Measurements from ENCODE around the gene HS6ST3.
"Not testable (repeated sequence)": the region's sequence is repeated elsewhere in the genome, so short reads cannot be mapped to it uniquely, and the experiment has no call there.

HS6ST3 gene

DNA sequence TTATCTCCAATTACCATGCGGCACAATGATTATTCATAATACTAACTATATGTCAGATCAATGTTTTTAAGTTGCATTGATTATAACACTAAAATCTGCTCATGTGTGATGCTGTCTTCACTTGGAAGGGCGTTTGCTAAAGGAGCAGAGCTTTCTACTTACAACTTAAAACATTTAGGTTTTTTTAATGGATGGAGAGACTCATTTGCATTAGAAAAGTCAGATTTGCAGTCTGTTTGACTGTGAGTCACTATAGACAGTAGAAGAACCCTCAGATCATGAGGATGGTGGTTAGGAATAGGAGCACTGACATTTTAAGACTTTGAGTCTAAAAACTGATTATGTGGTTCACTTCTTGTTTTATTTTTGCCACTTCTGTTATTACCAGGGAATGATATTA, 364.6 kb downstream of the HS6ST3 start:
- DNase-seq, result no peak

DNA sequence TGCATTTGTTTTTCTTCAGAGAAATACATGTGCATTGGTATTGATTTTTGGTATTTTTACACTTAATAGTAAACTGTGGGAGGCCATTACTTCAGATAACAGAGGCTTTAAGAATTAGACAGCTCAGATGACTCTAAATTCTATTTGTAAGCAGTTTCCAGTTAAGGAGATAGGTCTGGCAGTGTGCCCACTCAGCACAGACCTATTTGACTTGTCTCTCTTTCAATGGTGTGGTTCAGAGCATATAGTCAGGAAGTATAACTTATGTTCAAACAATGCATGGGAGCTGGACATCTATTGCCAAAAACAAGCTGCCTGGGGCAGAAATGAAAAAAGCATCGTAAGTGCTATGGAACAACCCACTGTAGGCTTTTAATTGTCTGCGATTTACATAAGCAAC, 370.7 kb downstream of the HS6ST3 start:
- no peak for DNase-seq

DNA sequence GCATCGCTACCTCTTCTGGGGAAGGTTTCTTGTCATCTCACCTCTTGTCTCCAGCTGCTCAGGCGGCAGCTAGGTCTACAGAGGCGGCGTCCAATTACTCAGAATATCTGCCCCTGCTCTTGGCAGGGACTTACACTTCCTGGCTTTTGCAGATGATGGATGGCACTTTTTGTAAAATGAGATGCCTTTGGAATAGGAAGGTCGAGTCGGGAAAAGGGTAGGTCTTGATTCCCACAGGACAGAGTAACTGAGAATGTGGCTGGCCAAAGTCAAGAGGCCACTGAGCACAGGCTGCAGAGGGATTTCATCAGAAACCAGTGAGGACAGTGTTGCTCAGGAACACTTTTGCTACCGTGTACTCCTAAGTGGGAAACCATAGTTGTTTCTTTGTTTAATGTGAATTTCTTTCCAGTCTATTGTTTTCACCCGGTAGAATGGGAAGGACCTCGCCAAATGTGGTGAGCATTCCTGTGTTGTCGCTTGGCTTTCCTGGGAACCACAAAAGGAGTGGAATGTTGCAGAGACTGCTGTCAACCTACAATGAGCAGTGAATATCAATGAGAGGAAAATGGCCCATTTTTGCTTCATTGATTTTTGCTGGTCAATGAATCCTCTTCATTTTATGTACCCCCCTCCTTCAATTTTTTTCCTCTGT, 383.7 kb downstream of the HS6ST3 start:
- no peak for DNase-seq

DNA sequence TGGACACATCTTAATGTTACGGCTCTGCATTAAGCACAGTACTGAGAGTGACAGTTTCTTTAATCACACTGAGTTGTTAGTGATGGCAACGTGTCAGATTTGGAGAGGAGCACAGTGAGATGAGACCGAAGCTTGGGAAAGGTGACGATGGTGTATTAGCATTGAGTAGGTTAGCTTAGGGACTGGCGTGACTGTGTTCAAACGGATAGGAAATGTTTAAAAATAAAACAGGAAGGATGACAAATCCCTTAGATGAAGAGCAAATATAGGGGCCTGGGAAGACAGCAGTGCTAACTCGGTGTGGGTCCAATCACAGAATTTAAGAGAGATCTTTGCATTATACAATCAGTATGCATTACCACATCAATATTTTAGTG, 384.3 kb downstream of the HS6ST3 start:
- DNase-seq, result no peak

DNA sequence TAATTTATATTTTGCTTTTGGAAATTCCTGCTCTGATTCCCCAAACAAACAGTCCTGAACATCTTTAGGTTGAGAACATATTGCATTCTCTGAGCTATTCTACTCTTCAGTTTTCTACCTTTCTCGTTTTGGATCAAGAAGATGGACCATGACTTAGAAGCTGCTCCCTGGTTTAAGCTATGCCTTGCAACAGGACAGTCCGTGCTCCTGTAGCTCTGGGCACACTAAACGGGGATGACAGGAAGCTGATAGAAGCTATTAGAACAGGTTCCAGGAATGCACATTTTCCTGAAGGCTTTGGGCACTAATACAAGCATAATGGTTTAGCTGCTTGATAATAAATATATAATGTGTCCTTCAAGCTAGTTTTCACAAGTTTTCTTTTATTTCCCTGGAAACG, 385.2 kb downstream of the HS6ST3 start:
- DNase-seq, result no peak

DNA sequence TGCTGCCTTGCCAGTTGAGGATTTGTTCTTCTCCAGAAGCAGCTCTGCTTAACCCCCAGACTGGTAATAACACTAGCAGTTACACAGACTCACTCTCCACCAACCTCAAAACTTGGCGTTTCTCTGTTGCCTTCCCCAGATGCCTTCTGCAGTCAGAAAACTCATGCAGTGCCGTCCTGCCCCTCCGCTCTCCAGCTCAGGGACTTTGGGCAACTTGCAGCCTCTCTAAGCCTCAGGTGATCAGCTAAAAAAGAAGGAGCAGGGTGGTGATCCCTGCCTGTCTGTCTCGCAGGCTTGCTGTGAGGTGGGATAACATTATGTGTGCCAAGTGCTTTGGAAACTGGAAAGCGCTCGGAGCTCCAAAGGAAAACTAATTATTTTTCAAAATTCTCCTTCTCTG, 391.6 kb downstream of the HS6ST3 start:
- DNase-seq, result no peak

DNA sequence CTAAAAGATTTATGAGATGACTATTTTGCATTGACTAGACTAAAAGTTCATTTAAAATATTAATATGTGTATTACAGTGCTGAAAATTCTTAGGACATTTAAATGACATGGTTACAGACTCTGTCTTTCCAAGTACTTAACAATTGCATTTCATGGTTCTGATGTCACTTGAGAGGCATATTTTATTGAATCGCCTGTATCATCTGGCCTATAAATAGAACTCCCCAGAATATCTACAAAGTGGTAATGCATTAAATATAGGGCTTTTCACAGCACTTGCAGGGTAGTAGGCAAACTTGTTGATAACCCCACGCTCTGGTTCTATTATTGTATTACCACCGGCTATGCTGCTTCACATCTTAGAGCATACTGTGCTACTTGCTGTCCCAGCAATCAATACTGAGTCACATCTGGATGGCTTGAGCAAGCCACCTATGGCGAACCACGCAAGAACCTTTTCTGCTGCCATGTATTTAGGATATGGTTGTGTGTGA, 400.6 kb downstream of the HS6ST3 start:
- no peak for DNase-seq

DNA sequence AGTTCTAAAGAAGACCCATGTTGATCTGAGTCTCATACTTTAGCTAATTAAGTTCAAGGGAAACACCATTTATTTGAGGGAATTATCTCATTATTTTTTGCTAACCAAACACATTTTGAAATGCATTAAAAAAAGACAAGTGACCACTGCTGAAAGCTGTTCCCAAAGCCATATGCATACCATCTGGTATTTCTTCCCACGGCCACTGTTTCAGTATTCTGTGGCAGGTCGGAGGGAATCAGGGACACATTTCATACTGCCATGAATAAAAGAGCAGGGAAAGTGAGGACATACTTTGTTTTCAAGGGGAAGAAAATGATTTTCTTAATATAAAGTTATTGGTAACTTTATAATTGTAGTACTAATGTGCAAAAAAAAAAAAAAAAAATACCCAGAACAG, 401.2 kb downstream of the HS6ST3 start:
- no peak for DNase-seq

DNA sequence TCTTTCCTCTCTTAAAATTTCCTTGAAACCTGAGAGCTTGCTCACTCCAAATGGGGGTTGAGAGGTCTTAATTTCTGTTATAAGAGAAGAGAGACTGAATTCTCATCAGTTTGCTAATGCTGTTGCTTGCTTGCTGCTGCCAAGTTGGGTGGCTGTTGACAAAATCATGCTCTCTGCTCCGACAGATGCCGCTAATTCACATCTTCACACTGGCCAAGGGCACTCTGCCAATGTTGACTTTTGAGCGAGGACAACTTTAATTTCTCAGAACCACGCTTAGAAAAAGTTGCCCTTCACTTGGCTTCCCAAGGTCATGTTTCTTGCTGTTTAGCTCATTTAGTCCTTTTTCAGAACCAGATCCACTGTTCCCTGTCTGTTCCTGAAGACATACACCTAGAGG, 402.9 kb downstream of the HS6ST3 start:
- no peak for DNase-seq

DNA sequence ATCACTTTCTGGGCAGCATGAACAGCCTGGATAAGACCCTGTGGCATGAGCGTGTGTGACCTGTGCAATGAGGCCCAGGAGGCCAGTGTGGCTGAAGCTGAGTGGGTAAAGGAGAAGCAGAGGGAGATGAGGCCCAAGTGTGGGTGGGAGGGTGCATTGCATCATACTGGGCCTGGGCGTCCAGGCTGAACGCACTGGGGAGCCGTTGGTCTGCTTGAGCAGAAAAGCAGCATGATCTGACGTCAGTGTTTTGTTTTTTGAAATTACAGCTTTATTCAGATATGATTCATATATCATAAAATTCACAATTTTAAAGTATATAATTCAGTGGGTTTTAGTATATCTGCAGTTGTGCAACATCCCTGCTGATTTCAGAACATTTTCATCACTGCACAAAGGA, 409.7 kb downstream of the HS6ST3 start:
- DNase-seq, result no peak

DNA sequence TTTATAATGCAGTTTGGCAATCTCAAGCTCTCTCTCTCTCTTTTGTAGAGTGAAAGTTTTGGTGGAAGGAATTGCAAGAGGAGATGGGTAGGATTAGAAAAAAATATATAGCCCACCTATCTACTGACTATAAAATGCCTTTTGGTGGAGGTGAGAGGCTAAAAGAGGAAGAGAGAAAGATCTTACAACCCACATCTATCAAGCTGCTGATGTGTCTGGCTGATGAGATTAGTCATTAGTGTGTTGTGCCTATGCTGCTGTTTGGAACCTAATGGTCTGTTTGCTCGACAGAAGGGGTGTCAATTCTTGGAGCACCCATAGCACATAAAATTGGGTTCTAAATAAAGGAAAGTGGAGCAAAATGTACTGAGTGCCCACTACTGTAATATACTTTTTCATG, 411.0 kb downstream of the HS6ST3 start:
- DNase-seq, result no peak

DNA sequence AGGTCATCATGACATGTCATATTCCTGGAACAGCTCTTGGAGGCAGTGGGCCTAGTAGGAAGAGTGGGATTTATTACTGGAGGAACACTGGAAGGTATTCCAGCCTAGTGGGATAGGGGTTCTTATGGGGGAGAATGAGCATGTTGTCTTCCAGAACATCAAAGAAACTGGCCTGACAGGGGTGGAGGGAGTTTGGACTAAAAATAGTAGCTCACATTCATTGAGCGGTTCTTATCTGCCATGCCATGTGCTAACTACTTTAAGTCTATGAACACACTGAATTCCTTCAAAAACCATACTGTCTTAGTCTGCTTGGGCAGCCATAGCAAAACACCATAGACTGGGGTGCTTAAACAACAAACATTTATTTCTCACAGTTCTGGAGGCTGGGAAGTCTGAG, 413.6 kb downstream of the HS6ST3 start:
- no peak for DNase-seq

DNA sequence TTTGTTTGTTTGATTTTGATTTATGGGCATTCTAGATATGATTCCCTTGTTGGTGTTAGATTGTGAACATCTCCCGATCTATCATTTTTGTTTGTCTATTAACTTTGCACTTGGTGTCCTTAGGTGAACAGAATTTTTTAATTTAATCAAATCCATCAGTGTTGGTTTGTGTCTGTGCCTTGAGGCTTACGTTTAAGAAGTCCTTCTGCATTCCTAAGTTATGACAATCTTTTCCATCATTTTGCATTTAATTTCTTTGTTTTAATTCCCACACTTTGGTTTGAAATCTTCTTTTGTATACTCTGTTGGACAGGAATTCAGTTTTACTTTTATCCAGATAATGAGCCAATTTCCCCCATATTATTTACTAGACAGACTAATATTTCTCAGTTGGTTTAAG, 421.7 kb downstream of the HS6ST3 start:
- DNase-seq, result no peak

DNA sequence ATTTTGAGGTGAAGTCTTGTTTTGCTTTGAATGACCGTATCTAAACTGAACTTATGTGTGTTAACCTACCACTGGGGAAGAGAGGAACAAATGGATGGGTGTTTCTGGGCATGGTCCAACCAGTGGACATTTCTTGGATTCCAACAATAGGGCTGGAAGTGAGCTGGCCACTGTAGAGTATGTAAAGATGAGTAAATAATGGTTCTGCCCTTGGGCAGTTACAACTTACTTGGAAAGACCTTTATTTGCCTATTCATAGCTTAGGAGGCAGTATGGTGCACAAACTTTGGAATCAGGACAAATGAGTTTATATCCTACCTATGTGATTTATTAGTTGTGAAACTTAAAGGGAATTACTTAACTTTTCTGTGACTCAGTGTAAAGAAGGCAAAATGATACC, 429.5 kb downstream of the HS6ST3 start:
- DNase-seq, result no peak

DNA sequence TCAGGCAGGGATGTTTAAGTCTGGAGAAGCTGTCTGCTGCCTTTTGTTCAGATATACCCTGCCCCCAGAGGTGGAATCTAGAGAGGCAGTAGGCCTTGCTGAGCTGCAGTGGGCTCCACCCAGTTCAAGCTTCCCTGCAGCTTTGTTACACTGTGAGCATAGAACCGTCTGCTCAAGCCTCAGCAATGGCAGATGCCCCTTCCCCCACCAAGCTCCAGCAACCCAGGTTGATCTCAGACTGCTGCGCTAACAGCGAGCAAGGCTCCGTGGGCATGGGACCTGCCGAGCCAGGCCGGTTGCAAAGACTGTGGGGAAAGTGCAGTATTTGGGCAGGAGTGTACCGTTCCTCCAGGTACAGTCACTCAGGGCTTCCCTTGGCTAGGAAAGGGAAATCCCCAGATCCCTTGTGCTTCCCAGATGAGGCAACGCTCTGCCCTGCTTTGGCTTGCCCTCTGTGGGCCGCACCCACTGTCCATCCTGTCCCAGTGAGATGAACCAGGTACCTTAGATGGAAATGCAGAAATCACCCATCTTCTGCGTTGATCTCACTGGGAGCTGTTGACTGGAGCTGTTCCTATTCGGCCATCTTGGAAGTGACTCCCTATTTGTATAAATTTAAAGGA, 434.6 kb downstream of the HS6ST3 start:
- not testable (repeated sequence) for DNase-seq

DNA sequence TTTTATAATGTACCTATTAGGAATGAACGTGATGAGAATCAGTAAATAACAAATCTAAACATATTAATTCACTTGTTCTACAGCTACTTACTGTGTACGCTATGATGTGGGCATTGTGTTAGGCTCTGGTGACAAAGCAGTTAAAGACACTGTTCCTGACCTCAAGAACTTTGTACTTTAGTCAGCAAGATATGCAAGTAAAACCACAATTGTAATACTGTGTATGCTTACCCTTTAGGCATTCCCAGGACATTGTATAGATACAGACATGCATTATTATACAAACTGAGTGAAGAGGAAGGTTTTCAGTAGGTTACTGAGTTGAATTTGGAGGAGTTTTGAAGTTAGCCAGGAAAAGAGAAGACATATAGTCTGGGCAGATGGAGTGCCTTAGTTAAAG, 435.8 kb downstream of the HS6ST3 start:
- no peak for DNase-seq

DNA sequence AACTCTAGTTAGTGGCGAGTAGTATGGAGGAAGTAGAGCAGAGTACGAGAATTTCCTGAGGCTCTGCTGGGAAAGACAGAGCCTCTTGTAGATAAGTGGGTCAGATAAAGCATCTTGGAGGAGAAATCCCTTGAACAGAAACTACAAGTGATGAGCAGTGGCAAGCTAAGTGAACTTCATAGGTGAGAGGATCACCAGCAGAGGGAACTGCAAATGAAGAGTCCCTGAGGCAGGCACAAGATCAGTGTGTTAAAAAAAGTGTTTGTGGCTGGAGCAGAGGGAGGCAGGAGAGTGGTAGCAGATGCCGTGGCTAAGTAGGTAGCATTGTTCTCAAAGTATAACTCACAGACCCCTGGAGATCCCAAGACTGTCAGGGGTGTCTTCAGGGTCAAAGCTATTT, 437.6 kb downstream of the HS6ST3 start:
- DNase-seq, result no peak

DNA sequence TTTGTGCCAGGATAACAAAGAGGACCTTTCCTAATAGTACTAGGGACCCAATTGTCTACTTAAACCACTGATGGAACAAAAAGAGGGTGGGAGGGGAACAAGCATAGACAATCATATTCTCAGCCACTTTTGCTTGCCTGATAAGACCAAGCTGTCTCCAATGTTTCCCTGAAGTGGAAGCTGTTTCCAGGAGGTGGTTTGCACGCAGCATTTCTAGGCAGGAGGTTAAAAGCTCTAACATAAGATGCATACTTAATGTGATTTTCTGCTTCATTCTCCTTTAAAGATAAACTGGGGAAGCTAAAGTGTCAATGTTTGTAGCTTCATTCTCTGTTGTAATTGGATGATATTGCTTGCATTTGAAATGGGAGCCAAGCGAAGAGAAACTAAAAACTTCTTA, 442.9 kb downstream of the HS6ST3 start:
- no peak for DNase-seq

DNA sequence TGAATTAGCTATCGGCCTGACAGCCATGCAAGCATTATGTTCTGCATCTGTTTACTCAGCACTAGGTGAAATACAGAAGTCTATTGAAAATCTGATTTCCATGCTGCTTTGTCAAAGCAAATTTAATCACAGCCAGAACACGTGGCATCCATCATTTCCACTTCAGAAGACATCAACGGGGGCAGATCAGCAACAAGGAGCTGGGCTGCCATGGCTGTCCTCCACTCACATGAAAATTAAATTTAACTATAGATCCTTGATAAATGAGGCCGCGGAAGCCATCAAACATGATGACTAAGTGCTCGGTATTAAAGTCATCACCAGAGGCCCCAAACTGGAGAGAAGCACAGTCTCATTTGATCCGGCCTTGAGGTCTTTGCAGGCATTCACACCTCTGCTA, 443.5 kb downstream of the HS6ST3 start:
- DNase-seq, result no peak

DNA sequence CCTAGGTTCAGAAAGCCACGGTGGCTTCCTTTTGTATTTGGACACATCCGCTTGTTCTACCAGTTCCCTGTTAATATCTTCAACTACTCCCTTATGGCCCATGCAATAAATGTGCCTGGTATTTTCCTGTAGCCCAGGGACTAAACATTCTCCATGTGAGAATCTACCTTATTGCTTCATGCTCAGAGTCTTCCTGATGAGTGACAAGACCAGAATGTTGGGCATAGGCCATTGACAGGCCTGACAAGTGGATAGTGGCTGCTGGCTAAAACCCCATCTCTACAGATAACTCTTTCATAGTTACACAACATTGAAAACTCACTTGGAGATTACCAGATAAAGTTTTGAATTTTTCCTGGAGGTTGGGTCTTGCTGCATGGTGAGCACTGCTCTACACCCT, 449.9 kb downstream of the HS6ST3 start:
- DNase-seq, result no peak

DNA sequence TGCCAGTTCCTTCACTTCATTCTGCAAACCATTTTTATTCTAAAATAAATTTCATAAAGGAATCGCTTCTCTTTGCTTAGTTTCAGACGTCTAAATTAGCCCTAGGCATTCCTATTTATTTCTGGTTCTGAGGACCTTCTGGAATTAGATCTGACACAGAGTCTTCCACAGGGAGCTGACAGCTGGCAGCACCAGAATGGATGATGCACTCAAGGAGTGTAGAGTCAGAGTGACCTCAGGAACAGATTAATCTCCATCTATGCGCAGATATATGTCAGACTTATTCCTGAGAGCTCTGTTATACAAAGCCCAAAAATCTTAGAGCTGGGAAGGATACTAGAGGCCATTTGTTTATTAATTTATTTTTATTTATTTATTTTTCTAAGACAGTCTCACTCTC, 450.8 kb downstream of the HS6ST3 start:
- DNase-seq, result no peak

DNA sequence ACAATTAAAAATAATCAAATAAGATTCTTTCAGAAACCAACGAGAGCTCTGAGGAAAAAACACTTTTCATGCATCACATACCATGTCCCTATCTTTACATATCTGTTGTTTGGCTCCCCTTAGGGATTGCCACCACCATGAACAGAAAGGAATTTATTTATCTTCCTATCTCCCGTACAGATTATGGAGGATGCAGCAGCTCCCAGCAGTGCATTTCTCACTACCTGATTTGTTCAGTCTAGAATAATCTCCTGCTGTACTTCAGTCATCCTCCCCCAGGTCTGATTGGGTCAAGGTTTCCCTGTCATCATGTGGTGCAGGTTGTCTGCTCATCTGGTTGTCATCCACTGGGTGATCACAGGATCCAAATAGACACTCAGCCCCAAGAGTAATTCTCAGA, 453.1 kb downstream of the HS6ST3 start:
- no peak for DNase-seq

DNA sequence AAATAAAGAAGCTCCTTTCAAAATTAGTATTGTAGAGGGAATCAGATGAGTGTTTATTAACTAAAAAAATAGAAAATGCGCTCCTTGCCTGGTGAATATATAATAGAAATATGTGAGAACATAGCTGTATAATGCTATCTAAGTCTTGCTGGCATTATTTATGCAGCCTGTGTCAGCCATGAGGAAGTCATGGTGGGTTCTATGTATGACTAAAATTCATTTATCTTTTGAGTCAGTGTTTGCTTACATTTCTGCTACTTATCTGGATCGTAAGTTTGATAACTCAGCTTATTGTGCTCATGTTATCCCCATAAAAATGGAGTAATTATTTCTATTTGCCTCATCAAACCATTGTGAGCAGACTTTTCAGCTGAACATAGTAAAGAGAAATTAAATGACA, 455.1 kb downstream of the HS6ST3 start:
- no peak for DNase-seq

DNA sequence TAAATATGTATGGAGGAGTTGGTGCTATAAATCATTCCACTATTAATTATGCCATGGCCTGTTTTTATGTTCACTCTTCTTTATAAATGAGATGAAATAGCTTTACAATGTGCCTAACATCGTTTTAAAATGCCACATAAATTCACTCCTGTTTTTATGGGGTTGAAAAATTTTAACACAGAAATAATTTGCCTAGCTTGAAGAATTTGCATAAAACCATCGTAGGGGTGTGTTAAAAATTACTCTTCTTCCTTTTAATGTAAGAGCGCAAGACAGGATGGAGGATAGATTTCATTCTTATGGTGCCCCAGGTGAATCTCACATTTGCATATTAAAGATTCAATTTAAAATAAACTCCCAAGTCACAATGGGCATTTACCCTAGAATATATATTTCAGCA, 456.6 kb downstream of the HS6ST3 start:
- no peak for DNase-seq

DNA sequence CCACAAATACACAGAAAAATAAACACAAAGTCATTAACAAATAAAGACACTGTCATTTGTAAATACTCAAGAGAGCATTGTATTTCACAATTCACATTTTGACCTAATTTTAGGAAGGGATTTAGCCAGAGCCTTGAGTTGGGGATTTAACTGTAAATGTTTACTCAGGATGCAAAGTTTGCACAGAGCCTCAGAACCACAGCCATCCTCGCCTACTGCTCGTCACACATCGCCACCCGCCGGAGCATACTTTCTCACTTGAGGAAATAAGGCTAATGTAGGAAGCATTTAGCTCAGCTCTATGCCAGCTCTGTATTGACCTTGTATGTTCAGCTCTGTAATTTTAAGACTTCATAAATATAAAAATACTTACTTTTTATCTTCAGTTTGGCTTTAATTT, 461.6 kb downstream of the HS6ST3 start:
- DNase-seq, result no peak

Data from fibroblast of skin of scalp (primary cell).